Activated CD4-positive, alpha-beta T cell treated with anti-CD3 and anti-CD28 coated beads for 36 hours (primary cell): ENCODE results near the gene GPR78. TPM values are rescaled to one million over a fixed set of nuclear protein-coding genes. Genes with fewer than 3 reads are reported as not detected.

Experiments used
- ATAC-seq: fragments of 200-7000 bp; cut with Tn5 transposase; one replicate; pipeline ENCODE4 v1.10.0; 2021; ENCODE audit warnings: mild to moderate bottlenecking, moderate library complexity
- CTCF ChIA-PET: fragments of 350-600 bp; sonication (Branson Sonifier 250); formaldehyde crosslinking; loops from one replicate; lab custom pipeline; 2021; ENCODE audit warnings: antibody characterized with exemption; lab: Charles Lee
- POLR2A ChIA-PET: fragments of 350-600 bp; sonication (Branson Sonifier 250); formaldehyde crosslinking; loops from one replicate; lab custom pipeline; 2021; ENCODE audit warnings: antibody characterized with exemption, inconsistent platforms; lab: Charles Lee
- DNase-seq: peaks from one replicate; pipeline ENCODE4 v3.0.0-alpha.2; 2020
- H3K27ac Mint-ChIP-seq: one replicate; pipeline ENCODE4 v1.8.0; 2021; ENCODE audit warnings: mixed read lengths
- H3K27me3 Mint-ChIP-seq: one replicate; pipeline ENCODE4 v1.8.0; 2021; ENCODE audit warnings: mixed read lengths
- H3K36me3 Mint-ChIP-seq: one replicate; pipeline ENCODE4 v1.8.0; 2021; ENCODE audit warnings: low read depth, mixed read lengths
- H3K4me1 Mint-ChIP-seq: one replicate; pipeline ENCODE4 v1.8.0; 2021; ENCODE audit warnings: mixed read lengths
- H3K4me3 Mint-ChIP-seq: one replicate; pipeline ENCODE4 v1.8.0; 2021; ENCODE audit warnings: mild to moderate bottlenecking, moderate library complexity, mixed read lengths
- H3K9me3 Mint-ChIP-seq: one replicate; pipeline ENCODE4 v1.8.0; 2021; ENCODE audit warnings: low read depth, mixed read lengths
- intact Hi-C, 2 experiments: fragments of 100-400 bp; cut with DNase I in 1 of 2; cut with micrococcal nuclease in 1 of 2; formaldehyde crosslinking; loops; one replicate each; pipeline versions ENCODE4 v1.14.2 to v1.15.1; 2022 to 2024; cut with DNase I, micrococcal nuclease
- total RNA-seq, 2 experiments: library from RNA; stranded (reverse); gene quantifications; one replicate each; pipeline ENCODE4 v1.2.3, GENCODE V29; 2021

GPR78 gene
- total RNA-seq, 2 experiments from 2014 or later, result not detected

DNA sequence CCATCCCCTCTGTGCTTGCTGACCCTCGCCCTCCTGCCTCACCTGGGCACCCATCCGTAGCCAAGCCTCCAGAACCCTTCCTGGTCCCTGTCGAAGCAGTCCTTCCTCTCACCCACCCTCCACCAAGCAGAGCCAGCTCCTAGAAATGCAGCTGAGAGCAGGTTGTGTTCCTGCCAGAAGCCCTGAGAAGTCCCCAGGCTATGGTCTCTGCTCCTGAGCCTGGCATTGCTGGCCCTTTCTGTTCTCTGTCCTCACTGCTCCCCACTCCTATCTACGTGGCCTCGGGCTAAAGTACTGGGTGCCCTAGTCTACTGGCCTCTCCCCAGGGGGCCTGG lies 10.3 kb downstream of the GPR78 start:
- Mint-ChIP-seq H3K27me3 (peaks cover 19% of the 10 kb centered on the region), H3K9me3 (no peaks in the 10 kb centered on the region), H3K27ac (no peak overlapping the region), H3K4me3 (no peak overlapping the region), H3K4me1 (no peaks in the 10 kb centered on the region), H3K36me3 (no peaks in the 10 kb centered on the region)
- ChIA-PET CTCF (no interaction called here), POLR2A (no interaction called here)
- no peak for DNase-seq
- intact Hi-C loops, result loop anchor here in 1 of 2 experiments (5.0 kb wide), 1 partner anchor 348 kb away; no protein-coding TSS in a partner anchor
- no peak for ATAC-seq

DNA sequence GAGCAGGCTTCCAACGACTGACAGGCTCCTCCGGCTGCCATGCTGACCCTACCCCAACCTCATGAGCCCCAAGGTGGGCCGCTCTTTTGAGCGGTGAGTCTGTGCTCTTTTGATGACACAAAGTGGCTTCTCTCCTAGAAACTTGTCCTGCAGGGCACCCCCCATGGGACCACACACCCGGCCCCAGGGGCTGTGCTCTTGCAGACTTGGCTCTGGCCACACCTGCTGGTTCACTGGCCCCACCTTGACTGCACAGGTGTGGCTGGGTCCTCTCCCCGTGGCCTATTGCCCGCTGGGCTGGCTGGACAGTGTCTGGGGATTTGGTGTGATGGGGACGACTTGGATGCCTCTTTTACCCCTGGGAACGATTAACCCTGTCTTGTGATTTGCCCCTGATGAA lies 10.9 kb downstream of the GPR78 start:
- Mint-ChIP-seq H3K9me3 (no peaks in the 10 kb centered on the region), H3K4me3 (no peak overlapping the region), H3K27me3 (peaks cover 19% of the 10 kb centered on the region), H3K36me3 (no peaks in the 10 kb centered on the region), H3K27ac (no peak overlapping the region), H3K4me1 (no peaks in the 10 kb centered on the region)
- ChIA-PET POLR2A (no interaction called here), CTCF (no interaction called here)
- ATAC-seq (no peak), DNase-seq (no peak)
- intact Hi-C loops, result loop anchor here in 1 of 2 experiments (5.0 kb wide), 1 partner anchor 349 kb away; no protein-coding TSS in a partner anchor

DNA sequence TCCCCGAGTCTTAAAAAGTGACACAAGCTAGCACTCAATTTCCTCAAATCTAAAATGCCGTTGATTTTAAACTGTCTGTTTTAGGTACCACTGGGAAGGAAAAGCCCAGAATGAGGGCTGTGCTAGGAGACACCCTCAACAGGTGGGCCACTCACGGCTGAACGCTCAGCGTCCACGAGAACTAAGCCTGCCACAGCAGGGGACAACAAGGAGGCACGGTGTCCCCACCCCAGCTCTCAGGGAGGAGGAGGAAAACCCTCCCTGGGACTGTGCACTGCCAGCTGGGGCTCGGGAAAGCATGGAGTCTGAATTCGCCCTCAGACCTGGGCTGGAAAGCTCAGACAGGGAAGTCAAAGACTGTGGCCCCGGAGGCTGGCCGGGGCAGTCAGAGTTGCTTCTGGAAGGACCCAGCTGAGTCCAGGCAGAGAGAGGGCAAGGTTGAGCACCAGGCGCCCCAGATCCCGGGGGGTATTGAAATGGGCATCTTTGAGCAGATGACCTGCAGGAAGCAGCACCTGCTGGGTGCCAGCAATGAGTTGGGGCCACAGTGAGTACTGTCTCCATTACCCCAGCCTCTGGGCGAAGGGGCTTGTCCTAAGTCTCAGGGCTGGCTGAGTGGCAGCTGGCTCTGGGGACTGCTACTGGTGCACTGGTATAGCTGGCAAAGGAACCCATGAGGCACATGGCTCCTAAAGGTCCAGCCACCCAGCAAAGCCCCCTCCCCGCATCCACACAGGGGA lies 11.6 kb downstream of the GPR78 start:
- no peaks in the 10 kb centered on the region for H3K4me1 Mint-ChIP-seq
- ChIA-PET CTCF (interaction anchor here (0.7 to 1.2 kb wide), 2 partner anchors 9 to 138 kb away, joined by 3 to 4 read pairs; no protein-coding TSS in a partner anchor), POLR2A (no interaction called here)
- H3K27ac Mint-ChIP-seq, result no peak overlapping the region
- no peak overlapping the region for H3K4me3 Mint-ChIP-seq
- no peaks in the 10 kb centered on the region for H3K36me3 Mint-ChIP-seq
- no peak for DNase-seq
- ATAC-seq, result no peak
- peaks cover 19% of the 10 kb centered on the region for H3K27me3 Mint-ChIP-seq
- H3K9me3 Mint-ChIP-seq, result no peaks in the 10 kb centered on the region
- intact Hi-C loops, result loop anchor here in 1 of 2 experiments (5.0 kb wide), 1 partner anchor 349 kb away; no protein-coding TSS in a partner anchor

- ATAC-seq, result no peak
- Mint-ChIP-seq H3K36me3 (no peaks in the 10 kb centered on the region), H3K27ac (no peak within 1 kb of the TSS), H3K27me3 (peaks cover 19% of the 10 kb centered on the region), H3K9me3 (no peaks in the 10 kb centered on the region), H3K4me3 (no peak within 1 kb of the TSS), H3K4me1 (no peaks in the 10 kb centered on the region)
- intact Hi-C loops, result loop anchor here in 1 of 2 experiments (5.0 kb wide), 1 partner anchor 350 kb away; no protein-coding TSS in a partner anchor
- ChIA-PET CTCF (interaction anchor here (0.5 to 1.2 kb wide), 3 partner anchors 9 to 139 kb away, joined by 3 to 4 read pairs (median 4); no protein-coding TSS in a partner anchor), POLR2A (no interaction called here)
- no peak for DNase-seq
Measured at GRCh38 chr4:8592366-8593263, 12.4 kb downstream of the GPR78 start, which contains the start of gene CPZ. CPZ (plus strand) TSS chr4:8592765; CDS start chr4:8592834, 69 bp downstream.

- no peaks in the 10 kb centered on the region for H3K36me3 Mint-ChIP-seq
- DNase-seq (no peak), ATAC-seq (no peak)
- ChIA-PET POLR2A (no interaction called here), CTCF (no interaction called here)
- H3K9me3 Mint-ChIP-seq, result no peaks in the 10 kb centered on the region
- no peak overlapping the region for H3K4me3 Mint-ChIP-seq
- H3K4me1 Mint-ChIP-seq, result no peaks in the 10 kb centered on the region
- H3K27ac Mint-ChIP-seq, result no peak overlapping the region
- intact Hi-C loops, result loop anchor here (1.0 to 5.0 kb wide), 4 partner anchors 125 to 351 kb away; no protein-coding TSS in a partner anchor
- H3K27me3 Mint-ChIP-seq, result peaks cover 19% of the 10 kb centered on the region
Measured at GRCh38 chr4:8593264-8594096, 13.3 kb downstream of the GPR78 start.

- CTCF ChIA-PET, result interaction anchor here (1.0 kb wide), 1 partner anchor 126 kb away, joined by 5 read pairs; no protein-coding TSS in a partner anchor
- ATAC-seq (no peak), DNase-seq (peak; percentile 44)
- H3K36me3 Mint-ChIP-seq, result no peaks in the 10 kb centered on the region
- intact Hi-C loops, result loop anchor here (1.0 to 5.0 kb wide), 4 partner anchors 126 to 352 kb away; no protein-coding TSS in a partner anchor
- no peak overlapping the region for H3K4me3 Mint-ChIP-seq
- no peaks in the 10 kb centered on the region for H3K9me3 Mint-ChIP-seq
- no peaks in the 10 kb centered on the region for H3K4me1 Mint-ChIP-seq
- H3K27ac Mint-ChIP-seq, result no peak overlapping the region
- POLR2A ChIA-PET, result no interaction called here
- peaks cover 19% of the 10 kb centered on the region for H3K27me3 Mint-ChIP-seq
Measured at GRCh38 chr4:8594097-8595038, 14.2 kb downstream of the GPR78 start.

DNA sequence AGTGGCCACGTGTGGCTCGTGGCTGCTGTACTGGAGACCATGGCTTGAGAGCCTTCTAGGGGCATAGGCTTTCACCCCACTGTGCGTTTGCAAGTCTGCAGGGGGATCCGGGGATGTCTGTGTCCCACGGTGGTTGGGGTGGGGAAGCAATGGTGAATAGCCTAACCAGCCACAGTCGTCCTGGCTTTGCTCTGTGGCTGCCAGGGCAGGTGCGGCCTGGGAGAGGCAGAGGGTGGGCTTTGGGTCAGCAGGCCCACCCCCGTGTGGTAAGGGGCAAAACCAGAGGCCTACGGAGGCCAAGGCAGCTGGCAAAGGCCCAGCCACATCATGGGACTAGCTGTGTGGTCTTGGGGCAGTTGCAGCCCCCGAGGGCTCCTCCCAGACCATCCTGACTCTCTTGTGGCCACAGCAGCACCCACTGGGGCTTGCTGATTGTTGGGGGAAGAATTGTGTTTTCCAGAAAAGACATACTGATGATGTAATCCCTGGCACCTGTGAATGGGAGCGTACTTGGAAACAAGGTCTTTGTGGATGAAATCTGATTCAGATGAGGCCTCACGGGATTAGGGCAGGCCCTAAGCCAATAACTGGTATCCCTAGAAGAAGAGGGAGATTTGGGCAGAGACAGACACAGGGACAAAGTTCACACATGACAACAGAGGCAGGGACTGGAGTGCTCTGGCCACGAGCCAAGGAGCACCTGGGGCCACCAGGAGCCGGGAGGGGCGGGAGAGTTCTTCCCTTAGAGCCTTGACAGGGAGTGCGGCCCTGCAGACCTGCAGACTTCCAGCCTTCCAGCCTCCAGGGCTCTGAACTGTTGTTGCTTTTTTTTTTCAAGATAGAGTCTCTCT lies 15.3 kb downstream of the GPR78 start:
- intact Hi-C loops, result no loop called here
- H3K4me1 Mint-ChIP-seq, result no peaks in the 10 kb centered on the region
- no peak overlapping the region for H3K4me3 Mint-ChIP-seq
- ChIA-PET POLR2A (no interaction called here), CTCF (interaction anchor here (0.6 to 1.0 kb wide), 2 partner anchors 127 to 418 kb away, joined by 4 to 5 read pairs; no protein-coding TSS in a partner anchor)
- DNase-seq (no peak), ATAC-seq (no peak)
- H3K36me3 Mint-ChIP-seq, result no peaks in the 10 kb centered on the region
- H3K27me3 Mint-ChIP-seq, result peaks cover 19% of the 10 kb centered on the region
- no peak overlapping the region for H3K27ac Mint-ChIP-seq
- no peaks in the 10 kb centered on the region for H3K9me3 Mint-ChIP-seq

DNA sequence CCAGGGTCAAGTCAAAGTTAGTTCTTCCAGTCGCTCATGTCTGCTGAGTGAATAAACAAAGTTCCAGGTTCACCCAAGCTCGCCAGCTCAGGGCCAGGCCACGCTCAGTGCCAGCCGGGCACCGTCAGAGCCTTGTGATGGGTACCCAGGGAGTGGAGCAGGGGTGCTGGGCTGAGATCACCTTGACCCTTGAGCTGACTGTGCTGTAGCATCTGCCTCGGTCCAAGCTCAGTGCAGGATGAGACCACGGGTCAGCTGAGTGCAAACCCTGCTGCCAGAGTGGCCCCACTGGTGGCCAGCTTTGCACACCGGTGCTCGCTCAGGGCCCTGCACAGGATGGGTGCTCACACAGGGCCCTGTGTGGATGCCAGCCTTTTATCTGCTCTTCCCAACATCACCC lies 16.7 kb downstream of the GPR78 start:
- H3K36me3 Mint-ChIP-seq, result no peaks in the 10 kb centered on the region
- intact Hi-C loops, result no loop called here
- DNase-seq (no peak), ATAC-seq (no peak)
- H3K9me3 Mint-ChIP-seq, result no peaks in the 10 kb centered on the region
- POLR2A ChIA-PET, result interaction anchor here (0.7 kb wide), 1 partner anchor 17 kb away, joined by 4 read pairs; no protein-coding TSS in a partner anchor
- no peaks in the 10 kb centered on the region for H3K4me1 Mint-ChIP-seq
- no peak overlapping the region for H3K27ac Mint-ChIP-seq
- CTCF ChIA-PET, result interaction anchor here (0.7 kb wide), 1 partner anchor 124 kb away, joined by 3 read pairs; no protein-coding TSS in a partner anchor
- peaks cover 13% of the 10 kb centered on the region for H3K27me3 Mint-ChIP-seq
- no peak overlapping the region for H3K4me3 Mint-ChIP-seq

DNA sequence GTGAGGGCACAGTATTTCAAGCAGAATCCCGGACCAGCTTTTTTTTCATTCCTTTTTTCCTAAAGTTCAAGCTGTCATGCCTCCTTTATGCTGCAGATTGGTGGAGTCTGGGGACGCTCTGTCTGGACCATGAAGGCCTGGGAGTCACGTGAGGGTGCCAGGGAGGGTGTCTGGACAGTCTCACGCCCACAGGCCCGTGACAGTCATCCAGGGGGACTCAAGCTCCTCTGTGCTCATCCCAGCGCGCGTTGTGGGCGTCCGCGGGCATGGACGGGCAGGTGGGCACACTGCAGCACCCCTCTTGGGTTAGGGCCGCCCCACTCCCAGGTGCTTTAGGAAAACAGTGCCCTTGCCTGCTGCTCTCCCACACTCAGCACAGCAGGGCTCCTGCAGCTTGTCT lies 17.1 kb downstream of the GPR78 start:
- intact Hi-C loops, result no loop called here
- CTCF ChIA-PET, result interaction anchor here (0.7 kb wide), 1 partner anchor 124 kb away, joined by 3 read pairs; no protein-coding TSS in a partner anchor

More for the DNA sequence above, 17.1 kb downstream of the GPR78 start:
- Mint-ChIP-seq H3K9me3 (no peaks in the 10 kb centered on the region), H3K4me1 (no peaks in the 10 kb centered on the region), H3K27ac (no peak overlapping the region), H3K4me3 (no peak overlapping the region), H3K27me3 (peaks cover 13% of the 10 kb centered on the region), H3K36me3 (no peaks in the 10 kb centered on the region)
- no peak for DNase-seq
- ATAC-seq, result no peak
- POLR2A ChIA-PET, result interaction anchor here (0.7 kb wide), 1 partner anchor 16 kb away, joined by 4 read pairs; no protein-coding TSS in a partner anchor
